ENCODE measurements around the gene GUK1.

Gene GUK1

DNA sequence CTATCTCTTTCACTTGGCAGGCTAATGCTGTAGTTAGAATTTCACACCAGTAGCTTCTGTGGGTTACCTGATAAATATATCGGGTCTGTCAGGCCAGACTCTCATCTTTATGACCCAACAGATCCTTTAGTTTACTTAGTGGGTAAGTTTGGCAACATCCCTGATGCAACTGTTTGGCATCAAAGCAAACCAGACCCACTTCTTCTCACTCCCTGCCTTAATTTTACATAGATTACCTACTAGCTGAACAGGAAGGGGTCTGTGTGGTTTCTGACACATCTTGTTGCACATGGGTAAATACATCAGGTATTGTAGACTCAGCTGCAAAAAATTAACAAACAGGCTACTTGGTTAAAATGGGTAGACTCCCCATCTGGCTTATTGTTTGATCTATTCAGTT is 3.2 kb upstream of the GUK1 start:
- no peak for DNase-seq

- no peak for DNase-seq
Observed at GRCh38 chr1:228139406-228139930, 611 bp upstream of the GUK1 start.

DNA sequence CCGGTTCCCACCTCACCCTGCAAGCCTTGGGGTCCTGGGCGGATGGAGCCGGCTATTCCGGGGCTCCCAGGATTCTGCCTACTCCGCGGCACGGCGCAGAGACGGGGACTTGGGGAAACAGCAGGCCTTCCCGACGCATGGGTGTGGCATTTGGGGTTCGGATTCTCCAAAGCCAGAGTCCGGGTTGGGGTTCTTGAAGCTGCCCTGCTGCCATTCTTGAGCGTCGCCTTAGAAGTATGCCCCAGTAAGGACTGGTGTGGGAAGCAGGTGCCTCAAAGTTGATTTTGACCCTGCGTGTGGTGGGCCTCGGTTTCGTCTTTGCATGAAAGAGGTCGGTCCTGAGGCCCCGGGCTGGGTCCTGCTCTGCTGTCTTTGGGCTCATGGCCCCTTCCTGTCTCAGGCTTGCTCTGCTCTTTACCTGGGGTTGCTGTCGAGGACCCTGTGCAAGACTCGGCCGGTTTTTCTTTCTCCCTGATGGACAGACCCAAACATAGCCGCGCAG is 696 bp downstream of the GUK1 start:
- no peak for DNase-seq

DNA sequence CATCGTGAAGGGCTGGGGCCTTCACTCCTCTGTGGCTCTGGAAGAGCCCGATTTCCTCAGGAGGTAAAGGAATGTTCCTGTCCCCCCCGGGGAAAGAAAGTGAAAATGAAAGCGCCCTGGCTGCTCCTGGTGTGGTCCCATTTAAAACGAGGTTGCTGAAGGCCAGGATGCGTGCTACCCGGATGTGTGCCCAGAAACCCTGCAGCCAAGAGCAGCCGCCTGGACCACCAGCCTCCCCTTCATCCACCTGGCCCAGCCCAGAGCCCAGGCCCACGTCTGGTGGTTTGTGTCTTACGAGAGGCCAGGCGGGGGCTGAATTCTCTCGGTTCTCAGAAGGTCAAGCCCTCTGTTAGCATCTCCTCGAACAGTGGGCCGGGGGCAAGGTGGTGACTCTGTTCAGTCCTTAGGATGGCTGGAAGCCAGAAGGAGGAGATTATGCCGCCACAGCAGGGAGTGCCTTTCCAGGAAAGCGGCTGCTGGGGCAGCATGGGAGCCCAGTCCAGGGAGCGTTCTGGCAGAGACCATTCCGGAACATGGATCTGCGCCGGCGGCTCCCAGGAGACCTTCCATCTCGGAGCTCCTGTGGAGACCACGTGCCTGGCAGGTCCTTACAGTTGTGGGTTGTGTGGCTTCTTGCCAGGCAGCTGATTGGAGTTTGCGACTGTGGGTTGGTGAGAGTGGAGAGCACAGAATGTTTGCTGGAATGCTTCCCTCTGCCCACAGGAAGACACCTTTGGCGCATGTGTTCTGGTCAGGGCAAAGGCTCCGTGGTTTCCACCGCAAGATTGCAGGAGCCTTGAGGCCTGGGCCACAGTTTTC is 1.4 kb downstream of the GUK1 start:
- no peak for DNase-seq

- no peak for DNase-seq
Observed at GRCh38 chr1:228142155-228142691, 2.1 kb downstream of the GUK1 start.

GRCh38 chr1:228142701-228143136 is 2.6 kb downstream of the GUK1 start:
- no peak for DNase-seq

GRCh38 chr1:228143480-228144192 is 3.6 kb downstream of the GUK1 start:
- DNase-seq: no peak

DNA sequence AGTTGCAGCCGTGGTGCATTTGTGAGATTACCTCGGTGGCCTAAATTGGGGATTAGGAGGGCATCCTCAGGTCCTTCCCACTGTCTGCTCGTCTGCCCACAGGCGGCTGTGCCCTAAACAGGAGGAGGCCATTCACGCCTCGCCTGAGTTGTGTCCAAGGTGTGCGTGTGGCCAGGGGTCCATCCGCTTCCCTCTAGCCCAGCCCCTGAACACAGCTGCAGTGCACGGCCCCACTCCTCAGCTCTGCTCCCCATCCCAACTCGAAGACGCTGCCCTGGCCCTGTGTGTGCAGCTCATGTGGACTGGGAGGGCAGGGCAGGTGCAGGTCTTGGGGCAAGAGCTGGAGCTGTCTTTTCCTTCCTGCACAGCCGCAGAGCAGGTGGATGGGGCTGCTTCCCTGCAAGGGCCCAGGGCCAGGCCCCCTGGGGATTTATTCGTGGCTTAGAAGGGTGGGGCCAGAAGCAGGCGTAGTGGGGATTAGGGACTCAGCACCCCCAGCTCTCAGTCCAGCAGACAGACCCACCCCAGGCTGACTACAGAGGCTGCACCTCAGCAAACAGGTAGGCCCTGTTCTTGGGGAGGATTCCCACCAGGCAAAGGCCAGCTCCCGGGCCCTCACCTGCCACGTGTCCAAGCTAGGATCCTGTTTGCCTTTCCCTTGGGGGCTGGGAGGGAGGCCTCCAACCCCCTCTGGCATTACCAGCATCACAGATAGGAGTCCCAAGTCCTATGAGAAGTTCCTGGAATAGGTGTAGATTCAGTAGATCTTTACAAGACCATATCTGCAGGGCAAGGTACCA is 4.3 kb downstream of the GUK1 start:
- no peak for DNase-seq

DNA sequence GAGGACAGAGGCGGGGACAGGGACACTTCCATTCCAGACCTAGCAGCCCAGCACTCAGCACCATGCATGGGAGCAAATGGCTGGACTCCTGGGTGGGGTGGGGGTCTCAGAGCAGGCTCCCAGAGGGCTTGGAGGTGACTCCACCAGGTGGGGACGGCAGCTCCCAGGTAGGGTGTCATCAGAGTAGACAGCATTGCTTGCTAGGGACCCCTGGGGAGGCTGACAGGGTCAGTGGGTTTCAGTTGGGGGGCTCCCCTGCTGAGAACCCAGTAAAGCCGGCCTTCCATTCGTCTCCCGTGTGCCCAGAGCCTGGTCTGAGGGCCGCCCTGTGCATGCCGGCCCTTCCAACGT is 4.9 kb downstream of the GUK1 start:
- no peak for DNase-seq

DNA sequence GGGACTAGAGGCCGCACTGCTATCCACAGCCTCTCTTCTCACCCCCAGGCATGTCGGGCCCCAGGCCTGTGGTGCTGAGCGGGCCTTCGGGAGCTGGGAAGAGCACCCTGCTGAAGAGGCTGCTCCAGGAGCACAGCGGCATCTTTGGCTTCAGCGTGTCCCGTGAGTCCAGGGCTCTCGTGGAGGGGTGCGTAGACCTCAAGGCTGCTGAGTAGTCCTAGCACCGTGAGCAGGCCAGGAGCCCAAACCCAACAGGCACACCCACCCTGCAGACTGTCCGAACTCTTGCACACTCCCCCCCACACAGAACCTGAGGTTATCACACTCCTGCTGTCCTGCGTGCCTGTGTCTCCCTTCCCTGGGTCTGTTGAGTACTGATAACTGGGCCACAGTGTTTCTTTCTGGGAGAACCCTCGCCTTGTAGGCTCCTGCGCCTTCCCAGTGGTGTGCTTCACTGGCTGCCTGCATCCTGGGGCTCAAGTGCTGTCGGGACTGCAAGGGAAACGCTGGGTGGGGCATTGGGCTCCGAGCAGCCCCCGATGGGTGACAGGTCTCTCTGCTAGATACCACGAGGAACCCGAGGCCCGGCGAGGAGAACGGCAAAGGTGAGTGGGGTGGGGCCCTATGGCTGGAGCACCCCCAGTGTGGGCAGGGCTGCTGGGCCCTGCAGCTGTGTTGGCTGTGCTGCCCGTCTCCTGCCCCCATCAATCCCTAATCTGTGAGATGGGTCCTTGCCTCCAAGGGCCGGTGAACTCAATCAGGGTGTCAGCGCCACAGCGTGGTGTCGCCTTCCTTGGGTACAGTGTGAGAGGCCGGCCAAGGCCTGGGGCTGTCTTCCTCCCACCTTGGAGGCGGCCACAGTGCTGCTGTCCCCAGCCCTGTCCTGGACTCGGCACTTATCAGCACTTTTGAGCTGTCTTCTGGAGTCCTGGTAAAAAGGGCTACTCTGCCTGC is 5.7 kb downstream of the GUK1 start:
- no peak for DNase-seq

DNA sequence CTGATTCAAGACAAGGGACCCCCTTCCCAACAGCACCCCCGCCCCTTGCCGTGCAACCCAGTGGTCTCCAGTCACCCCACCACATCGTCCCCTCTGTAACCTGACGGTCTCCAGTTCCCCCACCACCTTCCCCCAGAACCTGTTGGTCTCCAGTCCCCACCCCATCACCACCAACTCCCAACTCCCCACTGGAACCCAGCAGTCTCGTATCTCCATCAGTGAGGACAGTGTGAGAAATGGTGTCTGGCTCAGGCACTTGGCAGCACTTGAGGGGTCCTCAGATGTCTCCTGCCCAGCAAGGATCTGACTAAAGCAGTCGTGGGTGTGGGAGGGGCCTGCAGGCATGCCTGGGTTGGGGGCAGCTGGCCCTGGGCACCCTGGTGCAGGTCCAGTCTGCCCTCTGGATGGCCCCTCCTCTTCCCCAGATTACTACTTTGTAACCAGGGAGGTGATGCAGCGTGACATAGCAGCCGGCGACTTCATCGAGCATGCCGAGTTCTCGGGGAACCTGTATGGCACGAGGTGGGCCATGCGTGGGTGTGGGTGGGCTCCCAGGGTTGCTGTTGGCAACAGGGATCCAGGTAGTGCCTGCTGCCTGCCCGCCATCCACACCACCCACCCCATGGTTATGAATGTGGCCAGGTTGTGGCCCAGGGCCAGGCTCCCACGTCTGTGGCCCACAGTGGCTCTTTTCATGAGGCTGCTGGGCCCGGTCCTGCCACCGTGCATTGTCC is 6.5 kb downstream of the GUK1 start:
- DNase-seq: no peak

- DNase-seq: no peak
Observed at GRCh38 chr1:228147151-228147693, 7.1 kb downstream of the GUK1 start.

DNA sequence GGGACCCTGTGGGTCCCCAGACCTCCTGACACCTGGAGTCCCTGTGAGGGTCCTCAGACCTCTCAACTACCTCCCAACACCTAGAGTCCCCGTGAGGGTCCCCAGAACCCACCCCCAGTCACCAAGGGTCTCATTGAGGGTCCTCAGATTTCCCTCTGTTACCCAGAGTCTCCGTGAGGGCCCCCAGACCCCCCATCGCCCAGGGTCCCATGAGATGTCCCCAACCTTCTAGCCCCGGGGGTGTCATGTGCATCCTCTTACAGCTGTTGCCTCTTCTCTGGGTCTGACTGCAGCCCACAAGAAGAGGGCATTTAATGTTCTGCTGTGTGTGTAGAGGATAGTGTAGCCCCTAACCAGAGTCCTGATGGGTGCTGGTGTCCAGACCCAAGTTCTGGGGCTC is 7.7 kb downstream of the GUK1 start:
- DNase-seq: no peak

- DNase-seq: no peak
Observed at GRCh38 chr1:228148196-228148861, 8.2 kb downstream of the GUK1 start.

GRCh38 chr1:228148935-228149405 is 8.9 kb downstream of the GUK1 start:
- DNase-seq: no peak

DNA sequence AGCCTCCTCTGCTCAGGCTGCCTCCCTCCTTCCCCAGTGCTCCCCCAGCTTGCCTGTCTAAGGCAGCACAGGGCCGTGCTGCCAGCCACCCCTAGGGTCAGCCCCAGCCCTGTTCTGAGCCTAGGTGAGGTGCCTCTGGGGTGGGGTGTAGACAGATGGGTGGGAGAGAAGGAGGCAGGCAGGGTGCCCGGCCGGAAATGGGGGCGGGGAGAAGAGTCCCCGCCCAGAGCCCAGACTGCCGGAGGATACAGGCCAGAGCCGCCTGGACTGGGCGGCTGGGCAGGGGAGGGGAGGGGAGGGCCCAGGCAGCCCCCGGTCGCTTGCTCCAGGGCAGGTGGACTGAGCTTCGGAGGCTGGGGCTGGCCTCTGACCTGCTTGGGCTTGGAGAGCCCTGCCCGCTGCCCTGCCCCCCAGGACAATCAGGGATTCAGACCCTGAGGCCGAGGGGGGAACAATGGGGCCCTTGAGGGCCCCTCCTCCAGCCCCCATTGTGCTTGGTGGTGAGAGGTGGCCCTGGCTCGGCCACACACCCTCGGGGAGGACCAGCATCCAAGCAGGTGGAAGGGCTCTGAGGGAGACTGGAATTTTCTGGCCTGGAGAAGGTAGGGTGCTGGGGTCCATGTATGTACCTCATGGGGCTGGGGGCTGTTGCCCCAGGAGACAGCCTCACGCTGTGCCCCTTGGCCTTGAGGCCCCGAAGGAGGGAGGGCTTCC is 9.5 kb downstream of the GUK1 start, which contains the start of gene GJC2:
TSS of gene GJC2 (plus strand) at position 525 of the 714 bp plus-strand sequence. CDS start 7,829 bp downstream, outside the sequence.
- no peak for DNase-seq

DNA sequence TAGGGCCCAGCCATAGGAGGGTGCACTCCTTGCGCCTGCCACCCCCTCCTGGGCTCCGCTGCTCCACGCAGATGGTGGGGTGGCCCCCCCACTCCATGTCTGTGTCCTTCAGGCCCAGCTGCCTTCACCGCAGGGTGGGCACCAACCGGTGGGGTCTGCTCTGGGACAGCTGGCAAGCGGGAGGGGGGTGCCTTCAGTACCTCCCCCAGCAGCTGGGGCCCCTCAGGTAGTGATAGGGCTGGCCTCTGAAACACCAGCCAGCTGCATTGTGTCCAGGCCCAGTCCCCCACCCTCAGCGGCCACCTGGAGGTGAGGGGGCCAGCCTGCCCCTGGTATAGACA is 10.0 kb downstream of the GUK1 start:
- no peak for DNase-seq

DNA sequence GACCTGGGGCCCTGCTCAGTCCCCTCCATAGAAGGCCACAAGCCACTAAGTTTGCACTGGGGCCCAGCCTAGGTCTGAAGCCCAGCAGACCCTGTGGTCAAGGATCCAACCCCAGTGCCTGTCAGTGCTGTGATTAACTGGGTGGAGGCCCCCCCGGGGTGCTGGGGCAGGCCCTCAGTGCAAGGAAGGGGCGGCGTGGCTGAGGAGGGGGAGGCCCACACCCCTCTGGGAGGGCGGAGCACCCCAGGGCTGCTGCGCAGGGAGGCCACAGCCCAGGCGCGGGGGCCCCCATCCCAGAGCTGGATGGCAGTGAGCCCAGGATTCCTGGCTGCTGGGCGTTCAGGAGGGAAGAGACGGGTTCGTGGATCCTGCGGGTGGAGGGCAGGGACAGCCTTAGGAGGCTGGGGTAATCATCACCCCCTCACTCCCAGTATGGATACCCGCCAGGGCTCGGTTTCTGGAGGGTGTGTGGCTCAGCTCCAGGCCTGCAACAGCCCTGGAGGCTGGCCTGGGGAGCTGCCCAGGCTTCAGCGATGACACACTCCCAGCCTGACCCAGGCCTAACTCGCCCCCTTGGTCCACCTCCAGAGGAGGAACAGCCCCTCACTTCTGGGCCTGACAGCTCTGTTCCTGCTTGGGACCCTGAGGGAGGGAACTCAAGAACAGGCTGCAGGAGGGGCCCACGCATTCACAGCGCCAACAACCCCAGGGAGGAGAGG is 10.5 kb downstream of the GUK1 start:
- no peak for DNase-seq

All from NCI-H1694 (cell line).